ENCODE measurements around the gene GLG1. TPM values are rescaled to one million over a fixed set of nuclear protein-coding genes. Genes with fewer than 3 reads are reported as not detected.

Gene GLG1
- total RNA-seq, 3 donors from 2014 or later (not counting 1 experiment from before 2014, with no cell fraction given) = 184 to 225 (median 188) TPM

DNA sequence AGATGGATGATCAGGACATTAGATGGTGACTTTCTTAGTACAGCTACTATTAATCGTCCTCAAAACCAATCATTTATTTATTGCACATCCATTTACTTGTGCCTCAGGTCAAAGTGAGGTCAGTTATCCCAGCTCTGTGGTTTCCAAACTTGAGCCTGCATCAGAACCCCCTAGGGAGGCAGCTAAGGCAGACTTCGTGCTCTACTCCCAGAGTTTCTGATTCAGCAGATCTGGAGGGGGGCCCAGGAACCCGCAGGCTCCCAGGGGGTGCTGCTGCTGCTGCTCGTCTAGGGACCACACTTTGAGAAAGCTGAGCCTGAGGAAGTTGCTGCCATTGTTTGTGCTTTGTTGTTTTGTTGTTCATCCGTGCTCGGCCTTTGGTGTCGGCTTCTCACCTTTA is 141.6 kb downstream of the GLG1 start:
- H3K36me3 Mint-ChIP-seq = peaks cover 13% of the 10 kb centered on the region
- Histone ChIP-seq H3K4me3 (ENCODE audit: low read length) (no peak overlapping the region), H3K27ac (ENCODE audit: low read length) (no peak overlapping the region), H3K9me3 (ENCODE audit: control insufficient read depth, insufficient read depth, low read length) (no peaks in the 10 kb centered on the region), H3K36me3 (ENCODE audit: control insufficient read depth, insufficient read depth, low read length) (peaks cover 84% of the 10 kb centered on the region), H3K27me3 (ENCODE audit: control insufficient read depth, insufficient read depth, low read length) (no peaks in the 10 kb centered on the region), H3K4me1 (ENCODE audit: control insufficient read depth, insufficient read depth, low read length) (no peaks in the 10 kb centered on the region)
- 92% methylated on average over 7 of the region's 7 CpGs for WGBS (ENCODE audit: insufficient coverage)
- intact Hi-C loops (cut with micrococcal nuclease) = no loop called here
- TF ChIP-seq, protein P1, sequence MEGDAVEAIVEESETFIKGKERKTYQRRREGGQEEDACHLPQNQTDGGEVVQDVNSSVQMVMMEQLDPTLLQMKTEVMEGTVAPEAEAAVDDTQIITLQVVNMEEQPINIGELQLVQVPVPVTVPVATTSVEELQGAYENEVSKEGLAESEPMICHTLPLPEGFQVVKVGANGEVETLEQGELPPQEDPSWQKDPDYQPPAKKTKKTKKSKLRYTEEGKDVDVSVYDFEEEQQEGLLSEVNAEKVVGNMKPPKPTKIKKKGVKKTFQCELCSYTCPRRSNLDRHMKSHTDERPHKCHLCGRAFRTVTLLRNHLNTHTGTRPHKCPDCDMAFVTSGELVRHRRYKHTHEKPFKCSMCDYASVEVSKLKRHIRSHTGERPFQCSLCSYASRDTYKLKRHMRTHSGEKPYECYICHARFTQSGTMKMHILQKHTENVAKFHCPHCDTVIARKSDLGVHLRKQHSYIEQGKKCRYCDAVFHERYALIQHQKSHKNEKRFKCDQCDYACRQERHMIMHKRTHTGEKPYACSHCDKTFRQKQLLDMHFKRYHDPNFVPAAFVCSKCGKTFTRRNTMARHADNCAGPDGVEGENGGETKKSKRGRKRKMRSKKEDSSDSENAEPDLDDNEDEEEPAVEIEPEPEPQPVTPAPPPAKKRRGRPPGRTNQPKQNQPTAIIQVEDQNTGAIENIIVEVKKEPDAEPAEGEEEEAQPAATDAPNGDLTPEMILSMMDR (IDR thresholded peaks at IDR 0.05) = no peak
- no peak for ATAC-seq
- no peak for DNase-seq
- no peaks in the 10 kb centered on the region for H3K9me3 Mint-ChIP-seq
- no peak overlapping the region for H3K27ac Mint-ChIP-seq
- H3K4me3 Mint-ChIP-seq = no peak overlapping the region
- no peaks in the 10 kb centered on the region for H3K4me1 Mint-ChIP-seq
- H3K27me3 Mint-ChIP-seq (ENCODE audit: low read depth in 2 of 2) = no peaks in the 10 kb centered on the region

DNA sequence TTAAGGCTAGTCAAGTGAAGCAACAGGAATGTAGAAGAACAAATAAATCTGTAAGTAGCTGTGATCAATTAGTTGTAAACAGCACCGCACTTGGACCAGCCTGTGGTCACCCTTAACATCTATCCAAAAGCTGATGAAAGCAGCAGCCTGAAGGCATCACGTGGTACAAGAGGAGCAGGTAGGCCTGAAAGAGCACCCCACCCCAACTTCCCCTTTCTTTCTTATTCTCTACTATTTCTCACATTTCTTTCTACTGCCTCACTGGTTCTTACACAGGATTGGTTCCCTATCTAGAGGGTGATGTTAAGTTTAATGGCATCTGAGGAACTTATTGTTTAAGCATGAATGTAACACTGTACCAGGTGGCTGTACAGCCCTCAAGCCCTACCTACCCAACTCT is 143.0 kb downstream of the GLG1 start:
- no peaks in the 10 kb centered on the region for H3K27me3 ChIP-seq (ENCODE audit: control insufficient read depth, insufficient read depth, low read length)
- H3K36me3 Mint-ChIP-seq = peaks cover 13% of the 10 kb centered on the region
- H3K9me3 Mint-ChIP-seq = no peaks in the 10 kb centered on the region
- H3K4me3 ChIP-seq (ENCODE audit: low read length) = no peak overlapping the region
- no peak overlapping the region for H3K27ac Mint-ChIP-seq
- H3K27ac ChIP-seq (ENCODE audit: low read length) = no peak overlapping the region
- intact Hi-C loops (cut with micrococcal nuclease) = no loop called here
- TF ChIP-seq, protein P1 (IDR thresholded peaks at IDR 0.05) = no peak
- no peak overlapping the region for H3K4me3 Mint-ChIP-seq
- no peaks in the 10 kb centered on the region for H3K27me3 Mint-ChIP-seq (ENCODE audit: low read depth in 2 of 2)
- no peaks in the 10 kb centered on the region for H3K4me1 ChIP-seq (ENCODE audit: control insufficient read depth, insufficient read depth, low read length)
- no peaks in the 10 kb centered on the region for H3K4me1 Mint-ChIP-seq
- ATAC-seq (no peak), DNase-seq (no peak)
- H3K36me3 ChIP-seq (ENCODE audit: control insufficient read depth, insufficient read depth, low read length) = peaks cover 76% of the 10 kb centered on the region
- H3K9me3 ChIP-seq (ENCODE audit: control insufficient read depth, insufficient read depth, low read length) = no peaks in the 10 kb centered on the region
- 91% methylated on average over 2 of the region's 2 CpGs for WGBS (ENCODE audit: insufficient coverage)

DNA sequence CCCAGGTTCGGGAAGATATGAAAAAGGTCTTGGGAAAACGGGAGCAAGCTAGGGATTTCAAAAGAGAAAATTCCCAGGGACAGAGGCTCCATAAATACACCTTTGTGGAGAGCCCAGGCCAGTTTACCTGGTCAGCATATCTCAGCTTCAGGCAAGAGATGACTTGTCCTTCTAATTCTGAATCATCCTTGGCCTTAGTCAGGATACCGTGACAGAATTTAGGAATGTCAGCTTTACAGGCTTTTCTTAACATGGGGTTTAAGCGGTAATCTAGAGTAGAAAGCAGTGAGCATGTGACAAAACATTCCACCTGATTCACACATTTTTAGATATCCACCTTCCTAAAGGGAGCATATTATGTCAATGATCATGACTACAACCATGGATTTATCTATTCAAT is 144.6 kb downstream of the GLG1 start:
- WGBS (ENCODE audit: insufficient coverage) = 98% methylated on average over 4 of the region's 4 CpGs
- DNase-seq (no peak), ATAC-seq (no peak)
- Mint-ChIP-seq H3K4me1 (no peaks in the 10 kb centered on the region), H3K36me3 (peaks cover 13% of the 10 kb centered on the region), H3K27me3 (ENCODE audit: low read depth in 2 of 2) (no peaks in the 10 kb centered on the region), H3K9me3 (no peaks in the 10 kb centered on the region), H3K4me3 (no peak overlapping the region), H3K27ac (peak overlapping the region in 1 of 2 donors; percentile 55)
- intact Hi-C loops (cut with micrococcal nuclease) = no loop called here
- no peaks in the 10 kb centered on the region for H3K27me3 ChIP-seq (ENCODE audit: control insufficient read depth, insufficient read depth, low read length)
- H3K9me3 ChIP-seq (ENCODE audit: control insufficient read depth, insufficient read depth, low read length) = no peaks in the 10 kb centered on the region
- H3K36me3 ChIP-seq (ENCODE audit: control insufficient read depth, insufficient read depth, low read length) = peaks cover 83% of the 10 kb centered on the region
- H3K4me3 ChIP-seq (ENCODE audit: low read length) = no peak overlapping the region
- H3K27ac ChIP-seq (ENCODE audit: low read length) = no peak overlapping the region
- no peaks in the 10 kb centered on the region for H3K4me1 ChIP-seq (ENCODE audit: control insufficient read depth, insufficient read depth, low read length)
- TF ChIP-seq, protein P1 (IDR thresholded peaks at IDR 0.05) = no peak

DNA sequence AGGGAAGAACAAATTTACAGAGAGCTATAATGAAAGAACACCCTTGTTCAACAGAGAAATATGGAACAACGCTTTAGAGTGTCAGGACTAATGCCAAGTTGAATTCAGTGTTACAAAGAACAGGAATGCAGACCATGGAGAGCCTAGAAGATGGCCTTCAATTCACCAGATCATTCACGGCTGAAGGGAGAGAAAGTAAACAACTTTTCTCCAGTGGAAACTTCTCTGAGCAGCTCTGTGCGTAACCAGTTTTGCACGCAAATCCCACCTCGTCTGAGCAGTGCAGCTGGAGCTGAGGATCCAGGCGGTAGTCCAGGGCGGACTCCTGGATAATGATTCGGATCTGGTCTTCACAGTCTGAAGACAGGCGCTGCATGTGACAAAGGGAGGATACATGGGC is 145.1 kb downstream of the GLG1 start:
- Mint-ChIP-seq H3K4me3 (no peak overlapping the region), H3K27me3 (ENCODE audit: low read depth in 2 of 2) (no peaks in the 10 kb centered on the region), H3K36me3 (peaks cover 13% of the 10 kb centered on the region), H3K9me3 (no peaks in the 10 kb centered on the region), H3K4me1 (no peaks in the 10 kb centered on the region), H3K27ac (peak overlapping the region in 1 of 2 donors; percentile 55)
- DNase-seq (no peak), ATAC-seq (no peak)
- H3K27me3 ChIP-seq (ENCODE audit: control insufficient read depth, insufficient read depth, low read length) = no peaks in the 10 kb centered on the region
- H3K27ac ChIP-seq (ENCODE audit: low read length) = no peak overlapping the region
- intact Hi-C loops (cut with micrococcal nuclease) = no loop called here
- no peaks in the 10 kb centered on the region for H3K9me3 ChIP-seq (ENCODE audit: control insufficient read depth, insufficient read depth, low read length)
- H3K4me3 ChIP-seq (ENCODE audit: low read length) = no peak overlapping the region
- no peaks in the 10 kb centered on the region for H3K4me1 ChIP-seq (ENCODE audit: control insufficient read depth, insufficient read depth, low read length)
- WGBS (ENCODE audit: insufficient coverage) = 96% methylated on average over 9 of the region's 9 CpGs
- TF ChIP-seq, protein P1 (IDR thresholded peaks at IDR 0.05) = no peak
- peaks cover 80% of the 10 kb centered on the region for H3K36me3 ChIP-seq (ENCODE audit: control insufficient read depth, insufficient read depth, low read length)

Measured in natural killer cell (primary cell).